Myocyte (in vitro differentiated cells): Measurements from ENCODE around the gene TPSAB1. TPM values are rescaled to one million over a fixed set of nuclear protein-coding genes. Genes with fewer than 3 reads are reported as not detected.
"Not testable (repeated sequence)": the region's sequence is repeated elsewhere in the genome, so short reads cannot be mapped to it uniquely, and the experiment has no call there.

Source experiments
- DNase-seq: peaks from one replicate; pipeline ENCODE4 v3.0.0-alpha.2; 2012; ENCODE audit warnings: low read depth
- polyA plus RNA-seq: library from polyadenylated mRNA; unstranded; fragments of >200 nt; gene quantifications from one replicate; pipeline ENCODE4 v1.2.1, GENCODE V29; 2012; ENCODE audit warnings: missing spikeins
- total RNA-seq: library from RNA; depleted of rRNA; stranded (reverse); fragments of >200 nt; gene quantifications from 2 replicates; pipeline ENCODE4 v1.2.3, GENCODE V29; 2014

Gene TPSAB1
- total RNA-seq = not detected in 2 replicates
- polyA plus RNA-seq = not detected

- DNase-seq = not testable (repeated sequence)
Measured at GRCh38 chr16:1240436-1240835, at the start of gene TPSAB1. Gene TPSAB1 (plus strand): TSS chr16:1240705. CDS start chr16:1240939, 234 bp downstream.

DNA sequence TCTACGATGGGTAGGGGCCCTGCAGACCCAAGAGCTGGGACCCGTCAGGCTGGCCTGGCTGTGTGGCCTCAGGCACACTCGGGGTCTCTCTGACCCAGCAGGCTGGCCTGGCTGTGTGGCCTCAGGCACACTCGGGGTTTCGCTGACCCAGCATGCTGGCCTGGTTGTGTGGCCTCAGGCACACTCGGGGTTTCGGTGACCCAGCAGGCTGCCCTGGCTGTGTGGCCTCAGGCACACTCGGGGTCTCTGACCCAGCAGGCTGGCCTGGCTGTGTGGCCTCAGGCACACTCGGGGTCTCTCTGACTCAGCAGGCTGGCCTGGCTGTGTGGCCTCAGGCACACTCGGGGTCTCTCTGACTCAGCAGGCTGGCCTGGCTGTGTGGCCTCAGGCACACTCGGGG, 49.7 kb upstream of the TPSAB1 start:
- DNase-seq = not testable (repeated sequence)

DNA sequence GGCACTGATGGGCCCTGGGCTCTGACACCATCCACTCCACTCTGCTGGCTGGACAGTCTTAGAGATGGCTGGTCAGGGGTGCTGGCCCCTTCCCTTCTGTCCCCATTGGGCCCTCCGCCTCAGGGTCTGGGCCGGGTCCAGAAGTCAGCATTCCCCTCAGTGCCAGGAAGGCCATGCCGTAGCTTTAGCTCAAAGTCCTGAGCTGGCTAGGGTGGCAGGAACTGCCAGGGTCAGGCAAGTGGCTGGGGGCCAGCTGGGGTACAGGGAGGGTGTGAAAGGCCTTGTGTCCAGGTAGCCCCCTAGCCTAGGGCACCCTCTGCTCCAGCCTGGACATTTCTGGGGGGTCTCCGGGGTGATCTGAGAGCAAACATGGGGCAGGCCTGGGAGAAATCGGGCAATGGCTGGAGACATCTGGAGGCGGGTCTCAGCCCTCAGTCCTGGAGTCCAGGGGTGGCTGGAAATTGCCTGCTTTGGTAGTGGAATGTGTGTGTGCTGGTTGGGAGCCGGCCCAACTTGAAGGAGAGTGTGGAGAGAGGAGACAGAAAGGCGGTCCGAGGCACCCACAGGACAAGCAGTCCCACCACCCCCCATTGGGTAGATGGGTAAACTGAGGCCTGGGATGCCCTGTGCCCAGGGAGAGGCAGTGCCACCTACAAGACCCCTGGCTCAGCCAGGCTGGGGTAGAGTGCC, 48.0 kb upstream of the TPSAB1 start:
- no peak for DNase-seq

DNA sequence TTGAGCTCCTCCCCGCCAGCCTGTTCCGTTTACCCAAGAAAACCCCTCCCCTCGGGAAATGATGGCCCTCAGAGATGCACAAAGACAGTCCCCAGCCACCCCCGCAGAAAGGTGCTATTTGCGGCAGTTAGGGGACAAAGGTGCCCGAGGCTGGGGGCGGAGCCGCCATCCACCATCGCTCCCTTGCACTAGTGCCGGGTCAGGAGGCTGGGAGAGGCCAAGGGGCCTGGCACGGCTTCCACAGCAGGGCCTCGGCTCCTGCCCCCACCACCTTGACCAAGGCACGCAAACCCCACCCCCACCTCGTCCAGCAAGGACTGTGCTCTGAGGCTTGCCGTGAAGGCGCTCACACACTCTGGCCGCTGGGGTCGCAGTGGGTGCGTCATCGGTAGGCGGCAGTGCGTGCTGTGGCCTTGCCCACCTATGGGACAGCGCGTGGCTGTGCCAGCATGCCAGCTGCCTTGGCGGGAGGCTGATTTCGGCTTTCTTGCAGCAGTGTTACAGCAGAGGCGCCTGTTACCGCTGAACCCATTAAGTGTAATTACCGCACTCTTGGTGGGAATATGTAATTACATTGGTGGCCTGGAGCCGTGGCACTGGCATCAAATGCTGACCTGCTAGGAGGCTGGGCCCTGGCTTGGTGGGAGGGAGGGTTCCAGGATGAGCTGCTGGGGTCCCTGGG, 47.2 kb upstream of the TPSAB1 start:
- no peak for DNase-seq

DNA sequence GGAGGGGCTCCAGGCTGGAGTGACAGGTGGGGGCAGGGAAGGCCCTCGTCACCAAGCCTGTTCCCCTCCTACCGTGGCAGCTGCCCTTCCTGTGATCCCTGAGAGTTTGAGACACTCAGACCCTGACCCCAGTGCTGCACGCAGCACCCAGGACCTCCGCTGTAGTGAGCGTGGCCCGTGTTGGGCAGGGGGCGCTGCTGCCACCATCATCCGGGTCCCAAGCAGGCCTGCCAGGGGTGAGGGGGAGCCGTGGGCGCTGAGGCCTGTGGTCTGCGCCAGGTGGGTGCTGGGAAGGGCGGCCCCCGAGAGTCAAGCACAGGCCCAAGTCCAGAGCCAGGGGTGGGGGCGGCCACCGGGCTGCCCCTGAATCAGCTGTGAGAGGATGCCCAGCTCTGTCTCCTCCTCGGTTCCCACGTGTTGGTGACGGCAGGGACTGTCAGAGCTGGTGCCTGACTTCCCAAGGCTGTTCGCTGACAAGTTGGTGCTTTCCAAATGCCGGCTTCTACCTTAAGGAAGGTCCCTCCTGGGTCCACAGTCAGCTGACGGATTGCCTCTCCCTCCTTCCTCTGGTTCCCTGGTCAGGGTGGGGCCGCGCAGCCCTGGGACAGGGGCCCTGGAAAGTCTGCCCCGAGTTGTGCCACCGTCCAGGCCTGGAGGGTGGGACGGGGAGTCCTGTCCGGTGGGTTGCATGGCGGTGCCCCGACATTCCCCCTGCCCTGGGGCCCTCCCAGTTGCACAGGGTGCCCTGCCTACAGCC, 46.5 kb upstream of the TPSAB1 start:
- DNase-seq = no peak

- DNase-seq = no peak
Measured at GRCh38 chr16:1194665-1195392, 45.7 kb upstream of the TPSAB1 start.

GRCh38 chr16:1195393-1195666, 45.2 kb upstream of the TPSAB1 start:
- DNase-seq = no peak

GRCh38 chr16:1196494-1196893, 44.0 kb upstream of the TPSAB1 start:
- DNase-seq = no peak

GRCh38 chr16:1197237-1197866, 43.2 kb upstream of the TPSAB1 start:
- no peak for DNase-seq

DNA sequence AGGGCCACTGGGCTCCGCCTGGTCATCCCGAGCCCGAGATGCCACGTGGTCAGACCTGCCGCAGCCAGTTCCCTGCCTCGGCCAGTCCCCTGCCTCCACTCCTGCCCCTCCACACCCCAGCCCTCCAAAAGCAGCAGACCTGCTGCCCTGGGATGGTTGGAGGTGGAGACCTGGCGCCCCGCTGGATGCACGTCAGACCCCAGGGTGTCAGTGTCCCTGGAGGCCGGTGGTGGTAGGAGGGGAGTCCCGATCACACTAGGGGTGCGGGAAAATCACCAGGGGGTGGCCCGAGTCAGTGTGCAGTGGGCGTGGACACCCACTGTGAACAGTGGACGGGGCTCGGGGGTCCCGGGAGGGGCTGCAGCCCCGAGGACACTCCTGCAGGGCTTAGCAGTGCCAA, 42.3 kb upstream of the TPSAB1 start:
- no peak for DNase-seq

- not testable (repeated sequence) for DNase-seq
Measured at GRCh38 chr16:1198671-1199346, 41.7 kb upstream of the TPSAB1 start.

DNA sequence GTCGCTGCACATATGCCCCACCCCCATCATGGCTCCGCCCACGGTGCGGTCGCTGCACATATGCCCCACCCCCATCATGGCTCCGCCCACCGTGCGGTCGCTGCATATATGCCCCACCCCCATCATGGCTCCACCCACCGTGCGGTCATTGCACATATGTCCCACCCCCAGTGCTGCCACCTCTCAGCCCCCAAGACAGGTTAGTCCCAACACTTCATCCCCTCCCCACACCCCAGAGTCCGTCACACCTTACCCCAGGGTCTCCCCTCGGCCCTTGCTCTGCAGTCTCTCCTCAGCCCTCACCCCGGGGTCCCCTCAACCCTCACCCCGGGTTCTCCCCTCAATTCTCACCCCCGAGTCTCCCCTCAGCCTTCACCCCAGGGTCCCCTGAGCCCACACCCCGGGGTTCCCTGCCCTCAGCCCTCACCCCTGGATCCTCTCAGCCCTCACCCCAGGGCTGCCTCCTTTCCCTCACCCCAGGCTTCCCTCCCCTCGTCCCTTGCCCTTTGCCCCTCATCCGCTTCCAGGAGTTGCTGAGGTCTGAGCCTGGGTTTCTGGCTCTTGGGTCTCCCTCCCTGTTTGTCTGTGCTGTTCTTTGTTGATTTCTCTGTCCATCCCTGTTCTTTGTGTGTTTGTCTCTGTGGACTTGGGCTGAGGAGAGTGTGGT, 41.0 kb upstream of the TPSAB1 start:
- no peak for DNase-seq

DNA sequence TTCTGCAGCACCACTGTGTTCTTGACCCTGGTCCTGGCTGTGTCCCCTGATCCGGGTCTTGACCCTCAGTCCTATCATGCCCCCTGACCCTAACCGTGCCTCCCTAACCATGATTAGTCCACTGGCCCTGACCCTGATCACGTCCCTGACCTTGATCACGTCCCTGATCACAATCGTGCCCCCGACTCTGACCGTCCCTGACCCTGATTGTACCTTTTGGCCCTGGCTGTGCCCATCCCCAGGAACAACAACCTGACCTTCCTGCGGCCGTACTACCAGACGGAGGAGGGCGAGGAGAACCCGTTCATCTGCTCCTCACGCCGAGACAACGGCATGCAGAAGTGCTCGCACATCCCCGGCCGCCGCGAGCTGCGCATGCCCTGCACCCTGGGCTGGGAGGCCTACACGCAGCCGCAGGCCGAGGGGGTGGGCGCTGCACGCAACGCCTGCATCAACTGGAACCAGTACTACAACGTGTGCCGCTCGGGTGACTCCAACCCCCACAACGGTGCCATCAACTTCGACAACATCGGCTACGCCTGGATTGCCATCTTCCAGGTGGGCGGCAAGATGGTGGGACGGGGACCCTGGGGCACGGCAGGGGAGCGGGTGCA, 40.4 kb upstream of the TPSAB1 start:
- DNase-seq = no peak

DNA sequence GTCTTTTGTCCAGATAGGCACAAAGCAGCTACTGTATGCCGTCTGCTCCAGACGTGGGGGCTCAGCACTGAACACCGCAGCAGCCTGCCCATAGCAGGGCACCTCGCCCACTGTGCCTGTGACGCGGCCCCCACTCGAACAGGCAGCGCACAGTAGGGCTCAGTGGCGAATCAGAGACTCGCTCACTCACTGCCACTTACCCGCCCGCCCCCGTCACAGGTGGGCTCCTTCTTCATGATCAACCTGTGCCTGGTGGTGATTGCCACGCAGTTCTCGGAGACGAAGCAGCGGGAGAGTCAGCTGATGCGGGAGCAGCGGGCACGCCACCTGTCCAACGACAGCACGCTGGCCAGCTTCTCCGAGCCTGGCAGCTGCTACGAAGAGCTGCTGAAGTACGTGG, 39.1 kb upstream of the TPSAB1 start:
- no peak for DNase-seq

DNA sequence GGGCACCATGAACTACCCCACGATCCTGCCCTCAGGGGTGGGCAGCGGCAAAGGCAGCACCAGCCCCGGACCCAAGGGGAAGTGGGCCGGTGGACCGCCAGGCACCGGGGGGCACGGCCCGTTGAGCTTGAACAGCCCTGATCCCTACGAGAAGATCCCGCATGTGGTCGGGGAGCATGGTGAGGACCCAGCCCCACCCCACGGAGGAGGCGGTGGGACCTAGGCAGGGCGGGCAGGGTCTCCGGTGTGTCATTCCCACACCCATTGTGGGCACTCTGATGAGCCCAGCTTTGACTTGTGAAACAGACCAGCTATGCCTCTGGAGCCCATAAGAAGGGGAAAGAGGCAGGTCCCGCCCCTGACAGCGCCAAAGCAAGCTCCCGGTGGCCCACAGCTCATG, 38.2 kb upstream of the TPSAB1 start:
- DNase-seq = no peak

- no peak for DNase-seq
Measured at GRCh38 chr16:1204933-1205332, 35.6 kb upstream of the TPSAB1 start.

- no peak for DNase-seq
Measured at GRCh38 chr16:1206326-1206725, 34.2 kb upstream of the TPSAB1 start.

DNA sequence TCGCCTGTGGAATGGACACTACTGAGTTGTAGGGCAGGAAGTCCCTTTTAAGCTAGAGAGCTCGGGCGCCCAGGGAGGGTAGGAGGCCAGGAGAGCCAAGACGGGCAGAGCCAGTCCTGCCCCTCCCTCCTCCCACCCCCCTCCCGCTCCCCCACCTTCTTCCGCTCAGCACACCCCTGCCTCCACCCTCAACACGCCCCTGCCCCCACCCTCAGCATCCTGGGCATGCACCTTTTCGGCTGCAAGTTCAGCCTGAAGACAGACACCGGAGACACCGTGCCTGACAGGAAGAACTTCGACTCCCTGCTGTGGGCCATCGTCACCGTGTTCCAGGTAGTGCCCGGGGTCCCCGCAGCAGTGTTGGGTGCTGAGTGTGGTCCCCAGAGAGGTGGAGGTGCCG, 33.7 kb upstream of the TPSAB1 start:
- no peak for DNase-seq

- no peak for DNase-seq
Measured at GRCh38 chr16:1208239-1208830, 32.2 kb upstream of the TPSAB1 start.
